Muscle of back (tissue), 11 donors: ENCODE data around the gene C19orf85. TPM values are rescaled to one million over a fixed set of nuclear protein-coding genes. Genes with fewer than 3 reads are reported as not detected.
"Not testable (repeated sequence)": the region's sequence is repeated elsewhere in the genome, so short reads cannot be mapped to it uniquely, and the experiment has no call there.

Experiments used
- DNase-seq, 3 donors: peaks; one replicate each; pipeline versions ENCODE4 v3.0.0 to v3.0.0-alpha.2; 2013
- polyA plus RNA-seq, 10 donors: library from polyadenylated mRNA; unstranded; fragments of 120-200 nt; gene quantifications; one replicate each; pipeline ENCODE4 v1.2.1, GENCODE V29; 2013; ENCODE audit not compliant: insufficient read length in 10 of 10

The C19orf85 gene
- polyA plus RNA-seq, 10 donors: not detected

DNA sequence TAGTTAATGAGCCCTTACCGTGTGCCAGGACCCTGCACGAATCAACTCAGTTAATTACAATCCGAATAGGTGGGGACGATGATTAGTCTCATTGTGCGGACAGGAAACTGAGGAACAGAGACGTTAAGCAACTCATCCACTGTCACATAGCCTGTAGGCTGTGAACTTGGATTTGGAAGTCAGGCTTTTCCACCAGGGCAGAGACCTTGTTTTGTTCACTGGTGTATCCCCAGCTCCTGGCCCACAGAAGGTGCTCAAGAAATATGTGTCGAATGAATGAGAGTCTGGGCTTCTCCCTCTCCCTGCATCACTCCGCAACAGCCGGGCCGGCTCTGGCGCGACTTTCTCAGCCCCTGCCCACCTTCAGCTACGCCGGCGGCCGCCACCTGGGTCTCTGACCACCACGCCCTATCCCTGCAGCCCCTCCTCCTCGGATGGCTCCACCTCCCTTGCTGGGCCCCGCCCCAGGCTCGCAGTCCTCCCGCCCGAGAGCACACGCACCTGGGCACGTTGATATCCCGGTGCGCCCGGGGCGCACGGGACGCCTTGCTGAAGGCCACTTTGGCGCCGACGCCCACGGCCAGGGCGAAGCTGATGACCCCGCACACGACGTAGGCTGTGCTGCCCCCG is 22.7 kb downstream of the C19orf85 start:
- DNase-seq: no peak

DNA sequence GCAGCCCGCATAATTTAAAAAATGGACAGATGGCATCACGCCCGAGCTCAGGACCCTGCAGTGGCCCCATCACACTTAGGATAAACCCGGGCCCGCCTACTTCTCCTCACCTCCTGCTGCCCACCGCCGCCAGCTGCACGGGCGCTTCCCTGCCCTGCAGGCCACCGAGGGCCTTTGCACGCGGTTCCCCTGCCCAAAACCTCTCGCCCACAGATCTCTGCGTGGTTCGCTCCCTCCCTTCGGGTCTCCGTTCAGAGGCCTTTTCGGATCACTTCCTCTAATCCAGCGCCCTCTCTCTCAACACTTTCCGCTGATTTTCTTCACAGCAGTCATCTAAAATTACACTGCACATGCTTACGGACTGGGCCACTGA is 23.2 kb downstream of the C19orf85 start:
- DNase-seq: no peak

GRCh38 chr19:55440411-55441105 is 24.0 kb downstream of the C19orf85 start:
- no peak for DNase-seq

DNA sequence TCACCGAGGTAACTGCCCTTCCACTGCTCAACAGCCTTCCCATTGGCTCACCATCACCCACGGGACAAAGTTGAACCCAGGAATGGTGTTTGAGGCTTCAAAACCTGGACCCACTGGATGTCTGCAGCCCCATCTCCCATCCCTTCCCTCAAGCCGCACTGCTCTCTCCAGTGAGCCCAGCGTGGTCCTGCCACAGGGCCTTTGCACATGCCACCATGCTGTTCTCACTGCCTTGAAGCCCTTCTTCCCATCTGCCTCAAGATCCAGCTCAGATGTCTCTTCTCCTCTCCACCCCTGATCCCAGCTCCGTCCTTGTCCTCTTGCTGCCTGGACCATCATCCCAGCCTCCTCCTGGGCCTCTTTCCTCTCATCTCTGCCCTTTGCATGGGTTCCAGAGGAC is 25.5 kb downstream of the C19orf85 start:
- no peak for DNase-seq

DNA sequence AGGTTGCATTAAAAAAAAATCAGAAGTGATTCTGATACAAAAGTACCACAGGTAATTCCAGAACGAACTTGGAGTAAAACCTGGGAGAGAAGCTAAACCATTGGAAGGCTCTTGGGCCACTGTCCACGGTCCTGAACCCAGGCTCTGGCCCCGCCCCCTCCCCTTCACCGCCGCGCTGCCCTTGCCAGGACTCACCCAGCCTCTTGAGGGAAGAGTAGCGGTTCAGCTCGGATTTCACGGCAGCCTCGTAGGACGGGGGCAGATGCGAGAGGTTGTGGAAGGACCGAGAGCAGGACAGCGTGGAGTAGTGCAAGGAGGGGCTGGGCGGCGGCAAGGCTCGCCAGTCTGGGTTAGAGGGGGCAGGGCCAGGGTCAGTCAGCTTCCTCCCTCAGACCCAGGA is 27.1 kb downstream of the C19orf85 start:
- peak; percentile 42 to 83 (median 65) for DNase-seq

GRCh38 chr19:55436847-55437246 is 27.7 kb downstream of the C19orf85 start:
- DNase-seq: no peak

DNA sequence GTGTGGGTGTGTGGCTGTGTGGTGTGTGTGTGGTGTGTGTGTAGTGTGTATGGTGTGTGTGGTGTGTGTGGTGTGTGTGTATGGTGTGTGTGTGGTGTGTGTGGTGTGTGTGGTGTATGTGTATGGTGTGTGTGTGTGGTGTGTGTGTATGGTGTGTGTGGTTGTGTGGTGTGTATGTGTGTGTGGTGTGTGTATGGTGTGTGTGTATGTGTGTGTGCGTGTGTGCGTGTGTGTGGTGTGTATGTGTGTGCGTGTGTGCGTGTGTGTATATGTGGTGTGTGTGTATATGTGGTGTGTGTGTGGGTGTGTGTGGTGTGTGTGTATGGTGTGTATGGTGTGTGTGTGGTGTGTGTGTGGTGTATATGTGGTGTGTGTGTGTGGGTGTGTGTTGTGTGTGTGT is 29.5 kb downstream of the C19orf85 start:
- no peak for DNase-seq

- no peak for DNase-seq
Measured at GRCh38 chr19:55434356-55434919, 30.1 kb downstream of the C19orf85 start.

DNA sequence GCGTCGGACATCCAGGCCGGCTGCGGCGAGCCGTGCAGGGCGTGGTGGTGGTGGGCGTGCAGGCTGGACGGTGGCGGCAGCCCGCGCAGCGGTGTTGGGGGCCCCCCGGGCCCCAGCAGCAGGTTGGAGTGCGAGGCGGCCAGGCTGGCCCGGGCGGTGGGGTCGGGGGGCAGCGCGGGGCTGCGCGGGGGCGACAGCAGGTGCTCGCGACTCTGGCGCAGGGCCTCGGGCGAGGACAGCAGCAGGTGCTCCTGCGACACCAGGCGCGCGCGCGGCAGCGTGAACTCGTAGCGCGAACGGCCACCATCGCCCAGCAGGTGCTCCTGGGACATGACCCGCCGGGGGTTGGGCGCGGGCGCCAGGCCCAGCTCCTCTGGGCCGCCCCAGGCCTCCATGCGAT is 31.3 kb downstream of the C19orf85 start:
- DNase-seq: no peak

- DNase-seq: no peak
Measured at GRCh38 chr19:55432241-55432959, 32.2 kb downstream of the C19orf85 start.

DNA sequence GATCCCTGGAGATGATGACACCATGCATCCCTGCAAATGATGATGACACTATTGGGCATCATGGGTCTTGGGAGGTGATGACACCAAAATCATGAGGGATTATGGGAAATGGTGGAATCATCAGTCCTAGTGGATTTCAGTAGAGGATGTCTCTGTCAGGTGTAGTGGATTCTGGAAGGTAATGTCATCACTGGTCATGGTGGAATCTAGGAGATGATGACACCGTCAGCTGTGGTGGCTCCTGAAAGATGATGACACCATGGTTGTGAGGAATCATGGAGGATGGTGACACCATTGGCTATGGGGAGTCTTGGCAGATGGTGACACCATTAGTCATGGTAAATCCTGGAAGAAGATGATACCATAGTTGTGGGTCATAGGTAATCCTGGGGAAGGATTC is 33.4 kb downstream of the C19orf85 start:
- DNase-seq: no peak

DNA sequence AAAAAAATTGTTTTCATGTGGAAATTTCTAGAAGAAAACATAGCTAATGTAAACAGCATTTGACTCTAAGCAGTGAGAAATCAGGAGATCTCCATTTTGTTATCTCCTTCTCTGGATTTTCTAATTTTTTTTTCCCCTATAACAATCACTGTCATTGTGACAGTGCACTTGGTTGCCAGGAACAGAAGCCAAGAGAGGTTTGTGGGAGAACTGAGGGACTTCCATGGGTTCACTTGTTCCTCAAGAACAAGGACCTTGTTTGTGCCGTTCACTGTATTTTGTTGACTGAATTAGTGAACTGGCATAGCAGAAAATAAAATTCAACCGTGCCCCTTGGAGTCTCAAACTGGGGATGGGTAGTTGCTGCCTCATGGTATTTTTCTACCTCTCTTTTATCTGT is 38.5 kb downstream of the C19orf85 start:
- no peak for DNase-seq

DNA sequence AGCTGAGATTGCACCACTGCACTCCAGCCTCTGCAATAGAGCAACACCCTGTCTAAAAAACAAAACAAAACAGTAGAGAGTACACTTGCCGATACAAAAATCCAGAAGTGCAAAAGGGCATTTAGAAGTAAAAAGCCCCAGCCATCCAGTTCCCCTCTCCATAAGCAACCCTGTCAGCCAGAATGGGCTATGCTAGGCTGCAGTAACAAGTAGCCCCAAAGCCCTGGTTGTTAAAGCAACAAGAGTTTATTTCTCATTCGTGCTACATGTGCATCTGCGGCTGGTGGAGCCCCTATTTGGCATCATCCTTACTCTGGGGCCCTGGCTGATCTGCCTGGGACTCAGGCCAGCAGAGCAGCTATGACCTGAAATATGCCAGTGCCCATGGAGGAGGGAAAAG is 40.0 kb downstream of the C19orf85 start:
- DNase-seq: no peak

DNA sequence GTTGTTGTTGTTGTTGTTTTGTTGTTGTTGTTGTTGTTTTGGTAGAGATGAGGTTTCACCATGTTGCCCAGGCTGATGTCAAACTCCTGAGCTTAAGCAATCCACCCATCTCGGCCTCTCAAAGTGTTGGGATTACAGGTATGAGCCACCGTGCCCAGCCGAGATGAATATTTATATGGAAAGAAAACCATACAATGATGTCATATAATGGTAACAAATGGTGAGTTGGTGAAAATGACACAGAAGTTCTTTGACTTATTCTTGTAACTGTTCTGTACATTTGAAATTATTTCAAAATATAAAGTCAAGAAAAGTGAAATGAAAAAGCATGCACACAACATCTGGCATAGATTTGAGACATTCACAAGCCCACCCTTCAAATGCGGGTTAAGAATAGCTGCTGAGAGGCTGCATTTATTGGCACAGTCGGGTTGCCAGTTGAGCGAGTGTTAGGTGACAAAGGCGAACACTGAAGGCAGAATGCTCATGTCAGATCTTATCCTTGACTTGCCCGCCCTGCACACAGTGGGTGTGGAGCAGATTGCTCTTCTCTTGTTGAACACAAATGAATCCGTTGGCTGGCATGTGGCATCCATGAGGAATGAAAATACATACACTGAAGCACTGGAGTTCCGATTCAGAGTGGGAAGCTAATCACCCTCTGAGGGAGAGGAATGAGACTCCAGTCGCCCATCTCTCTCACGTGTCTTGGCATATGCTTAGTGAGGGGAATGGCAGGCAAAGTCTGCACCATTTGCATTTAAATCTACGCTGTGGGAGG is 41.1 kb downstream of the C19orf85 start:
- DNase-seq: no peak

DNA sequence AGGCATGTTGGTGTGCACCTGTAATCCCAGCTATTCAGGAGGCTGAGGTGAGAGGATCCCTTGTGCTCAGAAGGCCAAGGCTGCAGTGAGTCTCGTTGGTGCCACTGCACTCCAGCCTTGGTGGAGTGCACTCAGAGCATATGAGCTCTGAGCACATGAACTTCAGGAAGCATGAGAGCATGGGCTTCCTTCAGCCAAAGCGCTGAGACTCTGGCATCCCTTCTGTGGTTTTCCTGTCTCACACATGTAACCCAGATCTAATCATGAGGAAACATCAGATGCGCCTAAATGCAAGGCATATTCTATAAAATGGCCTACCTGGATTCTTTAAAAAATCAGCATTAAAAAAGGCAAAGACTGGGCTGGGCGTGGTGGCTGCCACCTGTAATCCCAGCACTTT is 43.3 kb downstream of the C19orf85 start:
- not testable (repeated sequence) for DNase-seq

GRCh38 chr19:55419624-55420236 is 44.8 kb downstream of the C19orf85 start:
- DNase-seq: no peak

- no peak for DNase-seq
Measured at GRCh38 chr19:55419103-55419502, 45.4 kb downstream of the C19orf85 start.

DNA sequence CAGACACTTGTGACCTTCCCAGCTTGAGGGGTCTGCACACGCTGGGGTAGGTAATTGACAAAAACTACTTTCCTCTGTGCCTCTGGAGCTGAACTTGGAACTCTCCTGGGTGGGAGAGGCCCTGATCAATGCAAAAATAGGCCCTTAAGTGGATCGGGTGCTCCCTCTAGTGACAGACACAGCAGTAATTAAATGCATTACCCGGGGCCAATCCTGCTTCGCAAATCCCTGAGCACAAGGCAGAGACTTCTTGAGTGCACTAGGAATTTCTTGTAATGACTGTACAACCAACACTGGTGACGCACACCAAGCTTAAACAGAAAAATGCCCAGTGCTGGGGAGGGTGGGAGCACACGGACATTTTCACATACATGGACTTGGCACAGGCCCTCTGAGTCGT is 46.4 kb downstream of the C19orf85 start:
- DNase-seq: peak; percentile 69 to 87 (median 81)
